Stimulated activated CD8-positive, alpha-beta memory T cell treated with anti-CD3 and anti-CD28 coated beads, Interleukin-2, amount 100 ng/mL, for 1 hour (primary cell): ENCODE data around the gene RPL23.
A peak's percentile ranks its signal among the peaks of the same experiment; 100 is the strongest.

ENCODE experiments used
- DNase-seq, 2 donors: peaks; one replicate each; pipeline ENCODE4 v3.0.0-alpha.2; 2020; ENCODE audit warnings: low read depth in 2 of 2

Gene RPL23

DNA sequence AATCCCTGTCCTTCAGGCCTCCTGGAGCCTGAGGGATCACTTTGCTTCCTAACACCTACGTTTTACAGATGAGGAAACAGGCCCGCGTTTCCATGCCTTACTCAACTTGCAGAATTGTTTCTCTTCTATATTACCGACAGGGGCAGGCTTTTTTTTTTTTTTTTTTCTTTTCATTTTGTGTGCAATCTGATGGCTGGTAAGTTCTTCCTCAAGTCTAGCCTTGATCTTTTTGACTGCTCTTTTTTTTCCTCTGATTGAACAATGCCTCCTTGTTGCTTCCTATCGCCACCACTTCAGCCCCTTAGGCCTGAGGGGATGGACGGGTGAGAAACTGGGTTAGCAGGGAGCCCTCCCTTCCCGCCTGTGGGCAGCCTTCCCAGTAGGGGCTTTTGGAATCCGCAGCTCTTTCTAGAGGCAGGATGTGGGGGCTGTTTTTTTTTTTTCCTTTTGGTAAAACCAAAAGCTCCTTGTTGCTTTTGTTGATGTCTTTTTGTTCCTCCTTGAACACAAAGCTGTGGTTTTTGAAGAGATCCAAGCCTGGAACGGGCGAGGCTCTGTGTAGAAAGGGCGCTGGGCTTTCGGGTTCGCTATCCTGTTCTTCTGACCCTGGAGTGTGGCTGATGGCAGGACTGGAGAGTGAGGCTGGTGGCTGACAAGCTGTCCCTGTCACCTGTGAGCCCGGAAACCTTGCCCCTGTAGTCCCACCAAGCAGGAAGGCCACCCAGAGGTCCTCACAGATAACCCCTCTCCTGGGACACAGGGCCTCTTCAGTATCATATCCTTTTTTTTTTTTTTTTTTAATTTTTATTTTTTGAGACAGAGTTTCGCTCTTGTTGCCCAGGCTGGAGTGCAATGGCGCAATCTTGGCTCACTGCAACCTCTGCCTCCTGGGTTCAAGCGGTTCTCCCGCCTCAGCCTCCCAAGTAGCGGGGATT is 30.3 kb upstream of the RPL23 start:
- DNase-seq: no peak

DNA sequence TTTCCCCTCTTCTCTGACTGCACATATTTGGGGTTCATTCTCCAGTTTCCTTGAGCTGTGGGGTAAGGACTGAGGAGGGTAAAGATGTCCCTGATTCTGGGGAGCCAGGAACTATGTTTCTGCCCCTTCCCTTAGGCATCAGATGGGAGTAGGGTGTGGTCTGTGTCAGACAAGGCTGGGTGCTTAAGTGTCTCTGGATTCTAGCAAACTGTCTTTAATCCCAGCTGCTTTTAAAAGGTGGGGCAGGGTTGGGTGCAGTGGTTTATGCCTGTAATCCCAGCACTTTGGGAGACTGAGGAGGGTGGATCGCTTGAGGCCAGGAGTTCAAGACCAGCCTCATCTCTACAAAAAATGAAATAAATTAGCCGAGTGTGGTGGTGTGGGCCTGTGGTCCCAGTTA is 29.3 kb upstream of the RPL23 start:
- no peak for DNase-seq

DNA sequence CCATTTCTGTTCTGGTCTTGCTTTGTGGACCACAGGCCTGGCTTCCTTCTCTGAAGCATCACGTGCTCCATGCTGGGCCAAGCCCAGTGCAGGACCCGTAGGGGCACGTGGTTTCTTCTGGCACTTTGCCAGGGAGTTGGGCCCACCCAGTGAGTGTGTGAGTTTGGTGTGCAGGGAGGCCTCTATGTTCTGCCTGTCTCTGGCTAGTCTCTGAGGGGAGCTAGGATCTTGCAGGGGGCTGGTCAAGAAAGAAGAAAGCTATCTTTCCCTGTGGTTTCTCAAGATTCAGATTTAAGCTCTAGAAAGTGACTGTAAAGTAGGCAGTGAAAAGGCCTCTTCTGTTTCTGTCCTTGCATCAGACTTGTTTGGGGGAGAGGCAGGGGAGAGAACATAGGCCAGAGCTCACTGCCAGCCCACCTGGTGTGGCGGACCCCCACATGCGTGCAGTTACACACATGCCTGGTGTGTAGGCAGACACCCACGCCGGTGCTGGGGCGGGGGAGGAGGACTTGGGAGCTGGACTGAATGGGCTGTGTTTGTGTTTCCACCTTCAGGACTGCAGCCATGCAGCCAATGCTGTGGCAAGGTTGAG is 28.2 kb upstream of the RPL23 start:
- no peak for DNase-seq

DNA sequence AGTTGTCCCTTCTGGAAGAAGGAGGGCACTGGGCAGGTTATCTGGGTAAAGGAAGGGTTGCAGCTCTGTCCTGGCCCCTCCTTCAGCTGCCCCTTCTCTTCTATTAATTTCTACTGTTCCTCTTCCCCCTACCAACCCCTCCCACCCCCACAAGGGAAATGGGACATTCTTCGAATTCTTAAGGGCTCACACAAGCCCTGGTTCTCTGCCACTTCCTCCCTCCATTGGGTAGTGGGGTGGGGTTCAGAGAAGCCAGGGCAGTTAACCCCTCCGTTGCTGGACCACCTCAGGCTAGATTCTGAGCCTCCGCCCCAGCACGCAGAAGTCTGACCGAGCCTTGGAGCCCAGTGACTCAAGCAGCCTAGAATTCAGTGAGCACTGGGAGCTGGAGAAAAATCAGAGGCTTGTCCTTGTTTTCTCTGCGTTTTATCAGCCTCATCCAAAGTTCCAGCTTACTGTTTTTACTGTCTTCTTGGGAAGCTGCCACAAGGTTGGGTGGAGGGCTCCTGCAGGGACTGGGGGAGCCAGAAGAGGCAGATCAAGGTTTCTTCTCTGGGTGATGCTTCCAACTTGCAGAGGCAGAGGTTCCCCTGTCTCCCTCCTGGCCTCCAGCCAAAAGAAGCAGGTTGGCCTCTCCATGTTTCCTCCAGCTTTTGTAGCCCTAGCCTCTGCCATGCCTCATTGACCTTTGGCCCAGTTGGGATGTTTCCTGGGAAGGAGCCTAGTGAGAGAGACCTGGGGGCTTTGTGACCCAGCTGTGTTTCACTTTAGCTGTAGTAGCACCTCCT is 26.6 kb upstream of the RPL23 start:
- no peak for DNase-seq

DNA sequence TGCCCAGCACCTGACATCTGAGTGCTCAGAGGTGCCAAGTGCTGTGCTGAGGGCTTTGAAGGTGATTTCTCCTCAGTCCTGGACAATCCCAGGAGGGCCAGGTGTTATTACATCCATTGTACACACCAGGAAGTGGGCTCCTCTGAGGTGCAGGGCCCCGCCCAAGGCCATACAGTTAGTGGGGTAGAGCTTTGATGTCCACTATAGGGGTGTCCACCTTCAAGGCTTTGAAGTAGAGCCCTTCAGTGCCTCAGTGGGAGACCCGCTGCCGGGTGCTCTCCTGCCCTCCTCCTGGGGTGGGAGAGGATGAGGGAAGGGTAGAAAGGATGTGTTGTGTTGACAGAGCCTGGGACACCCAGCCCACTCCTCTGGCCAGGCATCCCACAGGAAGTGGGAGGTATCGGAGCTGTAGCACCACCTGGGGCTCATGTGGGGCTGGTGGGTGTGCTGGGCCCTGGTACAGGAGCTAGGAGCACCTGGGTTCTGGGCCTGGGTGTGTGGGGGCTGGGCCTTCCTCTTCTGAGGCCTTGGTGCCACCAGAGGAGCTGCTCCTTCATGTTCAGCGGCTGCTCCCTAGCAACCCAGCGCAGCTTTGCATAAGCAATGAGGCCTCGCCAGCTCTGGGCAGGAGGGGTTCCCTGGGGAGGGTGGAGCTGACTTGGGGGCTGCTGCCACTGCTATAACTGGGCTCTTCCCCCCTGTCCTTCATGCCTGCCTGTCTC is 23.8 kb upstream of the RPL23 start:
- DNase-seq: no peak

DNA sequence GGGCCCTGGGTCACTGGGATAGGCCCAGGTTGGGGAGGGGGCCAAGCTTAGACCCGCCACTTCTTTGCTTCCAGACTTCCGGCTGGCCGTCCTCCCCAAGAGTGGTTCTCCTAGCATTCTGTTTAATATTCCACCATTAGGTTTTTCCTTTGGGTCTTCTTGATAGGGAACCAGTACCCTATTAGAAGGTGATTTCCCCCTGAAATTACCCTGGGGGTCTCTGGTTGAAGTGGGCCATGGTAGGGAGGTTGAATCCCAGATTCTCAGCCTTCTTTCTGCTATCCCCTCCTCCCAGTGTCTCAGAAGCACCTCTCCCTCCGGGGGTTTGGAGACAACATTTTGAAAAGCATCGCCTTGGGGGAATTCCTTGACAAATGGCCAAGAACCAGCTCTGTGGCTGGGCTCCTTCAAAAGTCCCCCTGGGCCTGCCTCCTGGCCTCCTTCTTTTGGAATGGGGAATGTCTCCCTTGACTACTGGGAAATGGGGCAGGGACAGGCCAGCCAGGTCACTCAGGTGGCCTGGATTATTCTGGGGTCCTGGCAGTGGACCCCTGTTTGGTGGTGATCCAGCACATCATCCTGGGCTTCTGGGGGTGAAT is 22.1 kb upstream of the RPL23 start:
- DNase-seq: no peak

DNA sequence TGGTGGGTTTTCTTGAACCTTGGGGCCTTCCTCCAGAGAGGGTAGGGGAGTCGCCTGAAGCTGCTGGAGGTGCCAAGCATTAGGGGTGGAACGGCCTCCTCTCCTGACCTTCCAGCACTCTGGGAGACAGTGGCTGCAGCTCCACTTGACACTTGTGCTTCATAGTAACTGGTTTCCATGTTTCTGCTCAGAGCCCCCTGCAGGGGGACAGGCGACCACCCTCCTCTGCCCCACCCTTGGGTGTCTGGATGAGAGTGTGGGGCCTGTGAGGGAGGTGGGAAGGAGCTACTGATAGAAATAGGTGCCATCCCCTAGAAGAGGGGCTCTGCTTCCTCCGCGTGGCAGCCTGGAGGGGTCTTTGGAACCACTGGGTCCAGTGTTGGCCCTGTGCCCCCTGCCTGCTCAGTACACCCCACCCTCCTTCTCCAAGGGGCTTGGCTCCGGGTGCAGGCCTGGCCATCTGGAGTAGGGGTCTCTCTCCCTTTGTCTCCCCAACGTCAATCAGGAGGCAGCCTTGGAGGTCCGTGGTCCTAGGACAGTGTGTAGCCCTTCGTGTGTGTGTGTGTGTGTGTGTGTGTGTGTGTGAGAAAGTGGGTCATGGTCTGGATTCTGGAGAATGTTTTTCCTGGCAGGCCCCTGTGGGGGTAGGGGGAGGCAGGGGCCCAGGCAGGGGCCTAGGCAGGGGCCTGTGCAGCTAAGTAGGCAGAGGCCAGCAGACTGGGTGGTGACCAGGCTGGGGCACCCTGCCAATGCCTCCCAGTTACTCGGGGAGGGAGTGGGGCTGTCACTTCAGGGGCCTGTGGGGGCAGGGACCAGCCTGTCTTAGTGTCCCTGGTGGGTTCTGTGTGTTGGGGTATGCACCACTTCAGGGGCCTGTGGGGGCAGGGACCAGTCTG is 21.2 kb upstream of the RPL23 start:
- no peak for DNase-seq

DNA sequence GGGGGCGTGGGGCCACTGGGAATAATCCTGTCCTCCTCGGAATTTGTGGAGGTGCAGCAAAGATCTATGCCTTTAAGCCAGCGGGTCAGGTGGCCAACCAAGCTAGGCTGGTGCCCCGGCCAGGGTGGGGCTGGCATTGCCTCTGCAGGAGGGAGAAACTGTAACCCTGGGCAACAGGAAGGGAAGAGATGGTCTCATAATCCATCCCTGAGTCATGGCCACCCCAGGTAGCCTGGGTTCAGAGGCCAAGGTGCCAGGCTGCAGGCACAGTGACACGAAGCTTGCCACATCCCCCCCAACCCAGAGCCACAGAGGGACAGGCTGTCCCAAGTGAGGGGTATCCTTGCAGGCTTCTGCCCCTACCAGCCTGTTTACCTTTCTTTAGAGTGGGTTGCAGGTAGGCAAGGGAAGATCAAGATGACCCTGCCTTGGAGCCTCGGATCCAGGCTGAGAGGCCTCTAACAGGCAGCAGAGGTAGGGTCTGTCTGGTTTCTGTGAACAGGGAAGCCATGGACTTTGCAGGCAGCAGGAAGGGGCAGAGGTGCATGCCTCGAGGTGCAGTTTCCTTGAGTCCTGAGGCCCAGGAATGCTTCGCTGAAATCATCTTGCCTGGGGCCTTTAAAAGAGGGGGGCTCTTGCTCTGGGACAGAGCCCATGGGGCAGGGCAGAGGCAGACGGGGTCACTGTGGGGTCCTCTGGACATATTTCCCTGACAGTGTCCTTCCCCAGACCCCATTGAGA is 20.3 kb upstream of the RPL23 start:
- no peak for DNase-seq

DNA sequence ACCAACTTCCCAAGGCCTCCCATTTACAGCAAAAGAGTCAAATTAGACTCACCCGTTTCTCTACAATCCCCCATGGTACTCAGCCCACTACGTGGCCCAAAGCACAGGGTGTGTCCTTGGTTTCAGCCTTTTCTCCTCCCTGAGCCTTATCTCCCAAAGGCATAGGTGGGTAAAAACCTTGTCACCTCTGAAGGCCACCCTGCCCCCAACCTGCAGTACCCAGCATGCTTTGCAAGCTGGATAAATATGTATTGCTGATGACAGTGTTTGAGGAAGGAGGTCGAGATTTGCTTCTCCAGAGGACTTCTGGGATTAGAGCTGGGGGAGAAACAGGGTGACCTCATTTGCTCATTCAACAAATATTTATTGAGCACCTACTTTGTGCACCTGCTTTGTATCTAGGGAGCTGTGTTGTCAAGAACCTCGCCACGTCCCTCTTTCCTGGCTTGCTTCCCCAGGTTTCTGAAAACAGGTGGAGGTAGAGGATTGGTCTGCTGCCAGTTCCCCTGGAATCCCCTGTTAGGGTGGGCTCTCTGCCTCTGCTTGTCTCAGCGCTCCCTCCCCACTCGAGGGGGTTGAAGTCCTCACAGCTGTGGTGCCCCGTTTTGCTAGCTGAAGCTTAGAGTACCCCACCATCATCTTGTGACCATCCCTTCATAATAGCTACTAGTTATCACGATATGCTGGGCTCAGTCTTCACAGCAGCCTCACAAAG is 19.3 kb upstream of the RPL23 start:
- DNase-seq: no peak

DNA sequence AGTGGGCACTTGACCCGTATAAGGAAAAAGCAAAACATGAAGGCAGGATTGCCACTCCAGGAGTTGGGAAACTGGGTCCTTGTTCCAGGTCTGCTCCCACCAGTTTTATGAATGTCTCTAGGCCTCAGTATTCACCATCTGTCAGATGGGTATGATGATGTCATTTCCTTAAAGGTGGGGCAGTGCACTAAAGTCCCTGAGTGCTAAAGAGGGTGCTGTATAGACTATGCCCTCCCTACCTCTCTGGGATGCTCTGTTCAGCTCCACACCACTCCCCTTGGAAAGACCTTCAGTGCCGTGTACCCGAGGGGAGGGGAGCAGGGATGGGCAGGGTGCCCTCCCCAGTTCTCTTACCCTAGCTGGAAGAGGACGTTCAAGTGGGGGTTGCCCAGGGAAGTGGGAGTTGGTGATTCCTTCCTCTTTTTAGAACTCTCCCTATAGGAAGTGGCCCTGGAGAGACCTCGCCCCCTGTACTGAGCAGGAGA is 18.5 kb upstream of the RPL23 start:
- DNase-seq: no peak

DNA sequence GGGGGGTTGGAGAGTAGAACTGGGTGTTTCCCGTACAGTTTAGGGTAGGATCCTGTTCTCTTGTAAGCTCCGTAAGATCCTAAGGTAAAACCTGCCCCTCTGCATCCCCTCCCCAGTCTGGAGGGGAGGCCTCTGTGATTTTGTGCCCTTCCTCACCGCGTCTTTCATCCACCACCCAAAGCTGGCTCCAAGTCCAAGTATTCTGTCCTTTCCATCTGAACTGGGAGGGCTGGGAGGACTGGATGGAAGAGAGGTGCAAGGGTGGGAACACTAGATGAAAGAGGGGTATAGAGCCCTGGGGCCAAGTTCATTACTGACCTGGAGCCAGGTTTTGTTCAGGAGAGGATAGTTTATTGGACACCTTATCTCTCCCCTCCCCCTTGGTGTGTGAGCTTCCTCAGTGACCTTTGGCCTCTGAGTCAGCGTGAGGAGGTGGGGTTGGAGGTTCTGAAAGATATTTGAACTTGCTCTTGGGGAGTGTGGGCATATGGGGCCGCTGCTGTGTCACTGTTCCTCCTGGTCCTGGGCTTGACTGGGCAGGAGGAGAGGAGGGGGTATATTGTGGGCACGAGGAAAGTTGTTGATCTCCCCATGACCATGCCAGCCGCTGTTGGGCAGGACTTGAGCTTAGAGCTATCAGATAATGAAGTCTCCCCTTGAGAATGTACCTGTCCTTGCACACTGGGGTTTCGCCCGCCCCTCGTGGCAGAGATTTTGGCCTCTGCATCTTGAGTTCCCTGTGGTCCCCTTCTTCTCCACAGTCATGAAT is 17.9 kb upstream of the RPL23 start:
- DNase-seq: peak in 1 of 2 donors; percentile 45

DNA sequence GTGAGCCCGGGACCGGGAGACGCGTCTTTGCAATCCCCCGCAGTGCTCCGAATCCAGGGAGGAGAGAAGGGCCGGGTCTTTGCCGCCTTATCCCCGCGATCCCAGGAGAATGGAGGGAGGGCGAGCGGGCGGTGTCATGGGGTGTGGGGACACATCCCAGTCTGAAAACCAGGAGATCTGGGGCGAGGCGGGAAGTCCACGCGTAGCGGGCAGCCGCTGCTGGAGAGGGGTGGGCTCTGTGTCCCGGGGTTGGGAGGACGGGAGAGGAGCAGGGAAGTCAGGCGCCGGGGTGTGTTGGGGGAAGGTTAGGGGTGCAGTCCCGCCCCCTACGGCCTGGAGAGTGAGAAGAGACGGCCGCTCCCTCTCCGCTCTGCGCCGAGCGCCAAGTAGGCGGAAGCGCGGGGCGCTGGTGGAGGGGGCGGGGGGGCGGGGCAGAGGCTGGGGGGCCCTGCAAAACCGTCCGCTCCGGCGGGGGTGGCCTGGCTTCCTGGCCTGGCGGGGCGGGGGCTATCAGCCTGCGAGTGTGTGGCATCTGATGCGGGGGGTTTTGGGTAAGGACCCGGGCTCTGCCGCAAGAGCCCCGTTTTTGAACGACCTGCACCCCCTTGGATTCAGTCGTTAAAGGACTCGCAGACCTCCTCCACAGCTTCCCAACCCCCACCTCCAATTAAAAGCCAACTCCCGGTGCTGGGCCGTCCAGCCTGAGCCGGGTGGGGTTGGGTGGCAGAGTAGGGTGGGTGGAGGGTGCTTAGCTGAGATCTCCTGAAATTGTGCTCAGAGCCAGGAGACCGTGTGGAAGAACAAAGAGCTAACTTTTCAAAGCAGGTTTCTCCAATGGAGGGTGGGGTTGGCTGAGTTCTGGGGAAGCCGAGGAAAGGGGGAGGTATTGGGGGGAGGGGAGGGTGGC is 17.0 kb upstream of the RPL23 start:
- peak; percentile 42 to 52 for DNase-seq

DNA sequence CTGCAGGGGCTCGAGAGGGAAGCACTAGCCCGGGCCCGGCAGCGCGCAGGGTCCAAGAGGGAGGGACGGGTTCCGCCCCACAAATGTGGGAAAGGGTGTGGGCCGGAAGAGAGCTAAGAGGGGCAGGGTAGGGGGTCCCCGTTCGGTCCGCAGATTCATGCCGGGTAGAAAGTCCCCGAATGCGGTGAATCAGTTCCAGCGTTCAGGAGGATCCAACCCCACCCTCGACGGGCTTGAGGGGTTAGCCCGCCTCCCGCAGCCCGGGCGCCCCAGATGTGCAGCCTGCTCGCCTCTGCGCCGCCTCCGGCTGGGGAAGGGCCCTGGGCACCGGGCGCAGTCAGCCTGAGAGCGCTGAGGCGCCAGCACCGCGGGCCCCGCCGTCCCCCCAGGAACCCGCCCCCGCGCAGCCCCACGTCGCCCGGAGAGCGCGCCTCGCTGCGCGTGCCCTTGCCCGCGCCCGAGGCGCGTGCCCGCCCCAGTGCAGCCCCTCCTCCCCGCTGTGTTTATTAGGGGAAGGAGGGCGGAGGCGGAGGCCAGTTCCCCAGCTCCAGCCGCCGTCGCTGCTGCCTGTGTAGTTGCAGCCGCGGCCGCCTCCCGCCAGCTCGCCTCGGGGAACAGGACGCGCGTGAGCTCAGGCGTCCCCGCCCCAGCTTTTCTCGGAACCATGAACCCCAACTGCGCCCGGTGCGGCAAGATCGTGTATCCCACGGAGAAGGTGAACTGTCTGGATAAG is 16.2 kb upstream of the RPL23 start, which contains the start of gene LASP1:
Gene LASP1, plus strand, starts transcription at position 533 of the 733 bp plus-strand sequence. Its CDS starts 132 bp downstream, at position 665.
- DNase-seq: peak; percentile 71 to 78

DNA sequence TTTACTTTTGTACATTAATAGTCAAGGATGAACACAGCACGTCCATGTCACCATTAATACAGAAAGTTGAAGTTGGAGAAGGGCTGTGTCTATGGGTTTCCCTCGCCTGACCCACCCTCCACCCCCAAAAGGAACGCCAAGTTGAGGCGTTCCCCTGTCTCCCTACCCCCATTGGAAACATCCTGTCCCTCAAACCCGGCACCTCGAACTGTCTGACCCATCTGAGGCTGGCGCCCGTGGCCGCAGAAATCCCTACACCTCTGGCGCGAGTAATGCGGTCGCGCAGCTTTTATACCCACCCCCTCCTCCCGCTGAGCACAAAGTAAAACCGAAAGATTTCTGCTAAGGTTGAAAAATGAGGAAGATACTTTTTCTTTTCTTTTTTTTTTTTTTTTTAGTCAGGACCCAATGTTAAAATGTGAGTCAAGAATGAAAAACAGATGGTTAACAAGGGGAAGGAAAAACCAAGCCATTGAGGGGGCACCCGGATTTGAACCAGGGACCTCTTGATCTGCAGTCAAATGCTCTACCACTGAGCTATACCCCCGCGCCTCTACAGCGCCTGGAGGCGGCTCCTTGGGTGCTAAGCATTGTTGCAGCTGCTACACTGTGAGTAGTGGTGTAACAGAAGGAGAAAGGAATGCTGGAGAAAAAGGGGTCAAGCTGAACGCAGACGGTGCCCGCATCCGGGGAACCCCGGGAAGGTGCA is 15.4 kb upstream of the RPL23 start:
- DNase-seq: peak; percentile 78

DNA sequence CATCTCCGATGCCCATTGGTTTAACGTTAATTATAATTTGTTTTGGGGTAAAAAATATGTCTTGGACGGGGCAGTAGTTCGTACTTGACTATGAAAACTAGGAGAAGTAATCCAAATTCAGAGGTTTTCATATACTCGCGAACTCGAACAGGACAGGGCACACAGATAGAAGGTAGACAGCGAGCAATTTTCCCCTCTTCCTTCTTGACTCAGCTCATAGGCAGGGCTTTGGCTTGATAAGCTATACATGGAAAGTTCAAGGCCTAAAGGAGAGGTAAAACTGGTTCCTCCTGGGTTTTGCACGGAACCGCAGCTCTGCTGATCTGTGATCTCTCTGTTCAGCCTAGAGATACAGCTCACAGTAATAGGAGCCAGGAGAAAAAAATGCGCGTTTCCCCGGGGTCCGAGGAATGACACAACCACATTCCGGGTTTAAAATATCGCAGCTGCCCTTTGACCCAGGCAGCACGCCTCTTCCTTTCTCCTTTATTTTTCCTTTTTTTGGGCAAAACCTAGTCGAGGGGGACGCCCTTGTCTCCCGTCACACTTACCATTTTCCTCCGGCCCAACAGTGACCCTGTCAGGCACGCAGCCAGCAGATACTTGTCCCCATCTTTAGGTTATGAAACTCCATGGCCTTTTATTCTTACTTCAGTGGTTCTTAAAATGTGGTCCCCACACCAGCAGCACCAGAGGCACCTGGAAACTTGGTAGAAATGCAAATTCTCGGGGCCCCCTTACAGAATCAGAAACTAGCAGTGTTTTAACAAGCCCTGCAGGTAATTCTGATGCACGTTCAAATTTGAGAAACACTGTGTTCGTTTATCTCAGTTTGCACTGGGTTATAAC is 14.7 kb upstream of the RPL23 start:
- no peak for DNase-seq
